ENCODE data around the gene CFAP65. TPM values are rescaled to one million over a fixed set of nuclear protein-coding genes. Genes with fewer than 3 reads are reported as not detected.

CFAP65 gene
- total and polyA plus RNA-seq, 12 donors = not detected

DNA sequence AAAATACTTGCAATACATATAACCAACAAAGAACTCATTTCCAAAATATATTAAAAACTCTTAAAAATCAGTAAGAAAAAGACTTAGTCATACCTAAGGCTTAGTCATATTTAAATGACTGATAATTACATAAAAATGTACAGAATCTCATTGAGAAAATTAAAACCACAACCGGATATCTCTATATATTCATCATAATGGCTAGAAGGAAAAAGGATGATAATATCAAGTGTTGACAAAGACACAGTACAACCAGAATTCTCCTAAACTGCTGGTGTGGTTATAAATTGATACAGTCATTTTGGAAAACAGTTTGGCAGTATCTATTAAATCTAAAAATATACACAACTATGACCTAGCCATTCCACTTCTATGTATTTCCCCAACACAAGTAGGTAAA is 46.5 kb upstream of the CFAP65 start:
- no peaks in the 10 kb centered on the region for H3K9me3 ChIP-seq
- DNase-seq (no peak), ATAC-seq (no peak)
- TF ChIP-seq, protein P1, sequence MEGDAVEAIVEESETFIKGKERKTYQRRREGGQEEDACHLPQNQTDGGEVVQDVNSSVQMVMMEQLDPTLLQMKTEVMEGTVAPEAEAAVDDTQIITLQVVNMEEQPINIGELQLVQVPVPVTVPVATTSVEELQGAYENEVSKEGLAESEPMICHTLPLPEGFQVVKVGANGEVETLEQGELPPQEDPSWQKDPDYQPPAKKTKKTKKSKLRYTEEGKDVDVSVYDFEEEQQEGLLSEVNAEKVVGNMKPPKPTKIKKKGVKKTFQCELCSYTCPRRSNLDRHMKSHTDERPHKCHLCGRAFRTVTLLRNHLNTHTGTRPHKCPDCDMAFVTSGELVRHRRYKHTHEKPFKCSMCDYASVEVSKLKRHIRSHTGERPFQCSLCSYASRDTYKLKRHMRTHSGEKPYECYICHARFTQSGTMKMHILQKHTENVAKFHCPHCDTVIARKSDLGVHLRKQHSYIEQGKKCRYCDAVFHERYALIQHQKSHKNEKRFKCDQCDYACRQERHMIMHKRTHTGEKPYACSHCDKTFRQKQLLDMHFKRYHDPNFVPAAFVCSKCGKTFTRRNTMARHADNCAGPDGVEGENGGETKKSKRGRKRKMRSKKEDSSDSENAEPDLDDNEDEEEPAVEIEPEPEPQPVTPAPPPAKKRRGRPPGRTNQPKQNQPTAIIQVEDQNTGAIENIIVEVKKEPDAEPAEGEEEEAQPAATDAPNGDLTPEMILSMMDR (IDR thresholded peaks at IDR 0.05) = no peak
- H3K4me3 ChIP-seq = no peak overlapping the region
- no peaks in the 10 kb centered on the region for H3K27me3 ChIP-seq
- intact Hi-C loops (cut with DNase I) = no loop called here
- peaks cover 0 to 38% (median 4%) of the 10 kb centered on the region in 9 donors for H3K4me1 ChIP-seq
- H3K36me3 ChIP-seq = peaks cover 0 to 6% (median 0%) of the 10 kb centered on the region in 9 donors
- WGBS, 2 donors = 95 to 98% methylated on average over 1 of the region's 1 CpG
- H3K27ac ChIP-seq = no peak overlapping the region

DNA sequence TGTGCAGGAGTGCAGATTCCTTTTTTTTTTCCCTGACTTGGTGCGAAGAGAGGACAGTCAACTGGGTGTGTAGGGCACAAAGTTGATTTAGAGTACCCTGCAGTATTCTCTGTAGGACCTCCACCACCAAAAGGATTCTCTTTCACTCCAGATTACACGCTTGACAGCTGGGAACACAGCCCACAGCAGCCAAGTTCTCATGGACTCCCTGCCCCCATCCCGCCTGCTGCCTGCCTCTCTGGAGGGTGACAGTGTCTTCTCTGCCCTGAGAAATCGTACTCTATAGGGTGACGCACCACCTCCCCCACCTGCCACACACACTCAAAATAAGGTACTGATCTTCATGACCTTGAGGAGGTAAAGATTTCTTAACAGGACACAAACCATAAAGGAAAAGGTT is 46.0 kb upstream of the CFAP65 start:
- ATAC-seq = no peak
- no peaks in the 10 kb centered on the region for H3K9me3 ChIP-seq
- no peak for DNase-seq
- H3K4me3 ChIP-seq = no peak overlapping the region
- H3K27ac ChIP-seq = no peak overlapping the region
- peaks cover 0 to 43% (median 9%) of the 10 kb centered on the region in 9 donors for H3K4me1 ChIP-seq
- intact Hi-C loops (cut with DNase I) = no loop called here
- peaks cover 0 to 6% (median 0%) of the 10 kb centered on the region in 9 donors for H3K36me3 ChIP-seq
- TF ChIP-seq, protein P1 (IDR thresholded peaks at IDR 0.05) = no peak
- no peaks in the 10 kb centered on the region for H3K27me3 ChIP-seq
- 80 to 93% methylated on average over 5 of the region's 5 CpGs for WGBS, 2 donors

DNA sequence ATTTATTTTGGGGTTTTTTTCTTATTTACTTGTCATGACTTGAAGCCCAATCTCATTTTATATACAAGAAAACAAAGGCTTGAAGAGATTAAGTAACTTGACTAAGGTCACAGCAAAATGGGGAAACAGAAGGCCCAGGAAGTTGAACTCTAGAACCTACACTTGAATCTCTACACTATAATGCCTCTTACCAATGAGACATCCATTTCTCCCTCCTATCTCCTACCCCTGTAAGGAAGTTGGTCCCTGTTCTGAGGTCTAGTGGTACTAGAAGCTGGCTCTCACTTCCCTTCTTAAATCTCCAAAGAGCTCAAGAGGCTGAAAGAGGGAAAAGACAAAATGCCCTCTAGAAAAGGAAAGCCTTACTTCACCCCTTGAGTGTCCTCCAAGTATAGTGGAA is 44.9 kb upstream of the CFAP65 start:
- ATAC-seq (no peak), DNase-seq (no peak)
- Histone ChIP-seq H3K27ac (no peak overlapping the region), H3K36me3 (peaks cover 0 to 6% (median 0%) of the 10 kb centered on the region in 9 donors), H3K27me3 (no peaks in the 10 kb centered on the region), H3K4me1 (peaks cover 0 to 50% (median 13%) of the 10 kb centered on the region in 9 donors), H3K9me3 (no peaks in the 10 kb centered on the region), H3K4me3 (no peak overlapping the region)
- TF ChIP-seq, protein P1 (IDR thresholded peaks at IDR 0.05) = no peak
- intact Hi-C loops (cut with DNase I) = no loop called here

DNA sequence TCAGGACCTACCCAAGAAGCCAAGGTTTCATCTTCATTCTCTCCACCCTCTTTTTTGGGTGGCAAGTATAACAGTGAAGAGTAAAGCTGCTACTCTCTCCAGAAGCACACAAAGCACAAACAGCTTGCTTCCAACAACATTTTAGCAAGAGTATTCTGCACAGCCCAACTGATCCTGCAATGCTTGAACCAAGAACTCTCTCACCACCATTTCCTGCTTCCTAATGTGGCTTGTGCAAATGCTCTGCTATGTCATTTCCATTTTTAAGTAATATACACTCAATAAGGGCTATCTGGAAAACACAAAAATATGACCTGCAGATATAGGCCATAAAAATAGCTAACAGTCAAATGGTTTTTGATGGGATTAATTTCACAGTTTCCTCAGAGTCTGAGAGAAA is 43.5 kb upstream of the CFAP65 start:
- Histone ChIP-seq H3K4me3 (no peak overlapping the region), H3K4me1 (peaks cover 0 to 50% (median 13%) of the 10 kb centered on the region in 9 donors), H3K9me3 (no peaks in the 10 kb centered on the region), H3K27me3 (no peaks in the 10 kb centered on the region), H3K36me3 (peaks cover 0 to 6% (median 0%) of the 10 kb centered on the region in 9 donors), H3K27ac (no peak overlapping the region)
- TF ChIP-seq, protein P1 (IDR thresholded peaks at IDR 0.05) = no peak
- ATAC-seq (no peak), DNase-seq (no peak)
- intact Hi-C loops (cut with DNase I) = no loop called here
